Fibroblast of lung (primary cell): ENCODE data around the gene AGPAT4.

Experiments
- EZH2 ChIP-seq: IDR thresholded peaks from 2 replicates; pipeline ENCODE4 v1.5.1; 2012; ENCODE audit warnings: low read length, control low read depth, mild to moderate bottlenecking; ENCODE audit errors: missing control alignments
- TF ChIP-seq, protein P1 (sequence below), 2 donors: IDR thresholded peaks in 1 of 2; conservative IDR thresholded peaks in 1 of 2; 1 replicate in 1 of 2; 2 replicates in 1 of 2; pipeline ENCODE4 v1.5.1; 2011 to 2012; ENCODE audit warnings: low read length in 2 of 2, control low read depth in 1 of 2, inconsistent platforms in 1 of 2, low read depth in 1 of 2, mild to moderate bottlenecking in 1 of 2

DNA sequence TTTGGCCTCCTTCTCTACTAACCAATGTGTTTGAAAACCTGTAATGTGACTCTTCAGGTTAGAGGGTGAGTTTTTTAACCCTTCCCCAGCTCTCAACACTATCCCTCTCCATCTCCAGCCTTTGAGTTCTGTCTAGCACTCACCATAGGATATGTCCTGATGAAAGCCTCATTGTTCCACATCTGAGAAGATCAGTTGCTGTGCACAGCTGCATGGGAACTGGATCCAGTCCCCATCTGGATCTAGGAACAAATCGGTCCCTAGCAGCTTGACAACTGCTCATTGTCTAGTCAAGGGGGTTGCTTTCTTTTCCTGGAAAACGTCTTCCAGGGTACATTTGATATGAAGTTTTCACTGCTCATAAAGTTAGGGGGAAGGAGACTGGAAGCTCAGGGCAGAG, 45.4 kb upstream of the AGPAT4 start:
- TF ChIP-seq, protein P1, sequence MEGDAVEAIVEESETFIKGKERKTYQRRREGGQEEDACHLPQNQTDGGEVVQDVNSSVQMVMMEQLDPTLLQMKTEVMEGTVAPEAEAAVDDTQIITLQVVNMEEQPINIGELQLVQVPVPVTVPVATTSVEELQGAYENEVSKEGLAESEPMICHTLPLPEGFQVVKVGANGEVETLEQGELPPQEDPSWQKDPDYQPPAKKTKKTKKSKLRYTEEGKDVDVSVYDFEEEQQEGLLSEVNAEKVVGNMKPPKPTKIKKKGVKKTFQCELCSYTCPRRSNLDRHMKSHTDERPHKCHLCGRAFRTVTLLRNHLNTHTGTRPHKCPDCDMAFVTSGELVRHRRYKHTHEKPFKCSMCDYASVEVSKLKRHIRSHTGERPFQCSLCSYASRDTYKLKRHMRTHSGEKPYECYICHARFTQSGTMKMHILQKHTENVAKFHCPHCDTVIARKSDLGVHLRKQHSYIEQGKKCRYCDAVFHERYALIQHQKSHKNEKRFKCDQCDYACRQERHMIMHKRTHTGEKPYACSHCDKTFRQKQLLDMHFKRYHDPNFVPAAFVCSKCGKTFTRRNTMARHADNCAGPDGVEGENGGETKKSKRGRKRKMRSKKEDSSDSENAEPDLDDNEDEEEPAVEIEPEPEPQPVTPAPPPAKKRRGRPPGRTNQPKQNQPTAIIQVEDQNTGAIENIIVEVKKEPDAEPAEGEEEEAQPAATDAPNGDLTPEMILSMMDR (conservative IDR thresholded peaks at IDR 0.05 in 1 of 2, IDR thresholded peaks at IDR 0.05 in 1 of 2; ENCODE audit: low read depth in 1 of 2, low read length in 2 of 2), result no peak
- no peak for TF ChIP-seq EZH2
